KMS-11 (cell line): Measurements from ENCODE around the gene AUTS2.

Source experiments
- H2AFZ ChIP-seq: fragments of 200-600 bp; sonication (generic); 2 replicates; pipeline ENCODE4 v1.6.1; 2016; ENCODE audit warnings: antibody characterized with exemption, mixed run types, low read depth
- H3K27ac ChIP-seq: fragments of 200-600 bp; sonication (generic); 2 replicates; pipeline ENCODE4 v1.6.1; 2016; ENCODE audit warnings: mild to moderate bottlenecking, mixed run types
- H3K27me3 ChIP-seq: fragments of 200-600 bp; sonication (generic); 2 replicates; pipeline ENCODE4 v1.6.1; 2017; ENCODE audit warnings: mild to moderate bottlenecking, low read depth, mixed run types, moderate library complexity; ENCODE audit not compliant: insufficient read depth
- H3K36me3 ChIP-seq: fragments of 200-600 bp; sonication (generic); 2 replicates; pipeline ENCODE4 v1.6.1; 2017; ENCODE audit warnings: mild to moderate bottlenecking, mixed run types; ENCODE audit not compliant: insufficient read depth
- H3K4me1 ChIP-seq: fragments of 200-600 bp; sonication (generic); 2 replicates; pipeline ENCODE4 v1.6.1; 2016; ENCODE audit warnings: mild to moderate bottlenecking, low read depth, mixed run types; ENCODE audit not compliant: poor library complexity, severe bottlenecking
- H3K4me2 ChIP-seq: fragments of 200-600 bp; sonication (generic); 2 replicates; pipeline ENCODE4 v1.7.0; 2016; ENCODE audit warnings: mild to moderate bottlenecking, mixed run types
- H3K4me3 ChIP-seq: fragments of 200-600 bp; sonication (generic); IDR thresholded peaks from 2 replicates; pipeline ENCODE4 v1.6.1; 2017; ENCODE audit warnings: low read depth, low read length, mixed read lengths; ENCODE audit not compliant: insufficient read depth
- H3K79me2 ChIP-seq: fragments of 200-600 bp; sonication (generic); 2 replicates; pipeline ENCODE4 v1.6.1; 2016; ENCODE audit warnings: low read depth, mixed run types; ENCODE audit not compliant: insufficient read depth
- H3K9ac ChIP-seq: fragments of 200-600 bp; sonication (generic); 2 replicates; pipeline ENCODE4 v1.6.1; 2016; ENCODE audit warnings: mild to moderate bottlenecking, mixed run types
- H4K20me1 ChIP-seq: fragments of 200-600 bp; sonication (generic); 2 replicates; pipeline ENCODE4 v1.6.1; 2016; ENCODE audit warnings: mild to moderate bottlenecking, mixed run types; ENCODE audit not compliant: insufficient read depth
- CTCF ChIP-seq: fragments of 200-600 bp; sonication (generic); conservative IDR thresholded peaks from 2 replicates; pipeline ENCODE4 v1.6.1; 2017; ENCODE audit warnings: low read depth, mild to moderate bottlenecking, antibody characterized with exemption, low read length, moderate library complexity, mixed read lengths

AUTS2 gene

GRCh38 chr7:69791739-69792138 lies 193.5 kb downstream of the AUTS2 start:
- H3K4me3 ChIP-seq, result no peak overlapping the region
- H3K4me1 ChIP-seq, result peaks cover 6% of the 10 kb centered on the region
- no peak overlapping the region for H3K9ac ChIP-seq
- no peak for TF ChIP-seq CTCF
- H3K36me3 ChIP-seq, result no peaks in the 10 kb centered on the region
- H3K4me2 ChIP-seq, result no peak overlapping the region
- H2AFZ ChIP-seq, result no peak overlapping the region
- H3K27me3 ChIP-seq, result no peaks in the 10 kb centered on the region
- H3K27ac ChIP-seq, result no peak overlapping the region
- no peaks in the 10 kb centered on the region for H3K79me2 ChIP-seq
- H4K20me1 ChIP-seq, result no peaks in the 10 kb centered on the region

- no peak overlapping the region for H3K4me2 ChIP-seq
- no peaks in the 10 kb centered on the region for H3K27me3 ChIP-seq
- no peak overlapping the region for H3K4me3 ChIP-seq
- TF ChIP-seq CTCF, result no peak
- no peak overlapping the region for H2AFZ ChIP-seq
- H3K27ac ChIP-seq, result no peak overlapping the region
- H4K20me1 ChIP-seq, result no peaks in the 10 kb centered on the region
- H3K79me2 ChIP-seq, result no peaks in the 10 kb centered on the region
- H3K36me3 ChIP-seq, result no peaks in the 10 kb centered on the region
- no peak overlapping the region for H3K9ac ChIP-seq
- H3K4me1 ChIP-seq, result peaks cover 11% of the 10 kb centered on the region
Observed at GRCh38 chr7:69795932-69796331, 197.7 kb downstream of the AUTS2 start.

GRCh38 chr7:69796416-69796815 lies 198.1 kb downstream of the AUTS2 start:
- TF ChIP-seq CTCF, result no peak
- Histone ChIP-seq H3K4me3 (no peak overlapping the region), H3K4me1 (peaks cover 11% of the 10 kb centered on the region), H3K4me2 (no peak overlapping the region), H4K20me1 (no peaks in the 10 kb centered on the region), H3K27ac (no peak overlapping the region), H3K36me3 (no peaks in the 10 kb centered on the region), H3K79me2 (no peaks in the 10 kb centered on the region), H3K9ac (no peak overlapping the region), H3K27me3 (no peaks in the 10 kb centered on the region), H2AFZ (no peak overlapping the region)

GRCh38 chr7:69799048-69799697 lies 200.9 kb downstream of the AUTS2 start:
- Histone ChIP-seq H3K36me3 (no peaks in the 10 kb centered on the region), H3K4me1 (peaks cover 38% of the 10 kb centered on the region), H2AFZ (no peak overlapping the region), H3K27me3 (no peaks in the 10 kb centered on the region), H3K9ac (no peak overlapping the region), H3K79me2 (no peaks in the 10 kb centered on the region), H4K20me1 (no peaks in the 10 kb centered on the region), H3K4me3 (no peak overlapping the region), H3K27ac (no peak overlapping the region), H3K4me2 (no peak overlapping the region)
- TF ChIP-seq CTCF, result no peak
